Mesenchymal stem cell (in vitro differentiated cells and primary cell): Measurements from ENCODE around the gene MB21D2.

Experiments used
- DNase-seq: peaks from one replicate; pipeline ENCODE4 v3.0.0-alpha.2; 2013
- H2AFZ ChIP-seq: one replicate; pipeline ENCODE4 v1.6.1; 2013; ENCODE audit warnings: low read depth, mild to moderate bottlenecking, control low read depth, inconsistent platforms, low read length, moderate library complexity
- H2AK5ac ChIP-seq: 2 replicates; pipeline ENCODE4 v1.6.1; 2013; ENCODE audit warnings: low read length, moderate library complexity, mild to moderate bottlenecking, inconsistent platforms; ENCODE audit not compliant: severe bottlenecking
- H2BK120ac ChIP-seq: one replicate; pipeline ENCODE4 v1.6.1; 2013; ENCODE audit warnings: low read depth, mild to moderate bottlenecking, inconsistent platforms, low read length, moderate library complexity
- H2BK12ac ChIP-seq, 2 experiments: one replicate each; pipeline ENCODE4 v1.6.1; 2013; ENCODE audit warnings: inconsistent platforms in 2 of 2, low read length in 2 of 2, mild to moderate bottlenecking in 2 of 2, moderate library complexity in 2 of 2, control low read depth in 1 of 2
- H2BK15ac ChIP-seq: one replicate; pipeline ENCODE4 v1.6.1; 2013; ENCODE audit warnings: mild to moderate bottlenecking, low read depth, inconsistent platforms; ENCODE audit not compliant: poor library complexity, severe bottlenecking
- H2BK5ac ChIP-seq: 2 replicates; pipeline ENCODE4 v1.6.1; 2013; ENCODE audit warnings: low read depth, mild to moderate bottlenecking, low read length, control low read depth, inconsistent platforms; ENCODE audit not compliant: poor library complexity, severe bottlenecking
- H3K14ac ChIP-seq, 2 experiments: one replicate each; pipeline ENCODE4 v1.6.1; 2013; ENCODE audit warnings: inconsistent platforms in 2 of 2, low read length in 2 of 2, control low read depth in 1 of 2, mild to moderate bottlenecking in 1 of 2, moderate library complexity in 1 of 2
- H3K18ac ChIP-seq, 2 experiments: one replicate each; pipeline ENCODE4 v1.6.1; 2013; ENCODE audit warnings: inconsistent platforms in 2 of 2, low read length in 2 of 2, control low read depth in 1 of 2, low read depth in 1 of 2, mild to moderate bottlenecking in 1 of 2
- H3K23ac ChIP-seq, 2 experiments: one replicate each; pipeline ENCODE4 v1.6.1; 2013; ENCODE audit warnings: inconsistent platforms in 2 of 2, low read length in 2 of 2, mild to moderate bottlenecking in 2 of 2, moderate library complexity in 2 of 2, control low read depth in 1 of 2
- H3K27ac ChIP-seq: 2 replicates; pipeline ENCODE4 v1.5.1; 2013; ENCODE audit warnings: mild to moderate bottlenecking, moderate library complexity, low read length, control low read depth, inconsistent platforms; ENCODE audit not compliant: poor library complexity, severe bottlenecking
- H3K27me3 ChIP-seq, 2 experiments: 2 replicates each; pipeline versions ENCODE4 v1.6.1 to v1.7.0; 2013; ENCODE audit warnings: low read length in 2 of 2, mild to moderate bottlenecking in 2 of 2, moderate library complexity in 2 of 2, control low read depth in 1 of 2, inconsistent platforms in 1 of 2; ENCODE audit not compliant: control insufficient read depth in 1 of 2, insufficient read depth in 1 of 2
- H3K36me3 ChIP-seq, 2 experiments: 2 replicates each; pipeline versions ENCODE4 v1.6.1 to v1.7.0; 2013; ENCODE audit warnings: low read length in 2 of 2, control low read depth in 1 of 2, inconsistent platforms in 1 of 2, low read depth in 1 of 2, mild to moderate bottlenecking in 1 of 2; ENCODE audit not compliant: insufficient read depth in 2 of 2, control insufficient read depth in 1 of 2
- H3K4ac ChIP-seq, 2 experiments: one replicate each; pipeline ENCODE4 v1.6.1; 2013; ENCODE audit warnings: inconsistent platforms in 2 of 2, low read length in 2 of 2, mild to moderate bottlenecking in 2 of 2, moderate library complexity in 2 of 2, control low read depth in 1 of 2, low read depth in 1 of 2
- H3K4me1 ChIP-seq: 2 replicates; pipeline ENCODE4 v1.6.1; 2013; ENCODE audit warnings: low read depth, low read length, control low read depth; ENCODE audit not compliant: control insufficient read depth, insufficient read depth
- H3K4me2 ChIP-seq: 2 replicates; pipeline ENCODE4 v1.6.1; 2013; ENCODE audit warnings: low read length, mild to moderate bottlenecking, inconsistent platforms; ENCODE audit not compliant: poor library complexity, severe bottlenecking
- H3K4me3 ChIP-seq, 2 experiments: 2 replicates each; pipeline versions ENCODE4 v1.5.1 to v1.7.0; 2013; ENCODE audit warnings: low read length in 2 of 2, mild to moderate bottlenecking in 2 of 2, control low read depth in 1 of 2, low read depth in 1 of 2; ENCODE audit not compliant: insufficient read depth in 1 of 2
- H3K79me1 ChIP-seq: replicated peaks from 2 replicates; pipeline ENCODE4 v1.6.1; 2013; ENCODE audit warnings: mild to moderate bottlenecking, control low read depth, low read length, inconsistent platforms; ENCODE audit not compliant: poor library complexity, severe bottlenecking
- H3K9ac ChIP-seq: 2 replicates; pipeline ENCODE4 v1.7.0; 2013; ENCODE audit warnings: mild to moderate bottlenecking, low read length, moderate library complexity
- H3K9me3 ChIP-seq: 2 replicates; pipeline ENCODE4 v1.7.0; 2013; ENCODE audit warnings: mild to moderate bottlenecking, low read length; ENCODE audit not compliant: control insufficient read depth
- H4K8ac ChIP-seq: one replicate; pipeline ENCODE4 v1.6.1; 2013; ENCODE audit warnings: inconsistent platforms, mild to moderate bottlenecking, low read length, moderate library complexity
- H4K91ac ChIP-seq: one replicate; pipeline ENCODE4 v1.6.1; 2013; ENCODE audit warnings: mild to moderate bottlenecking, low read length, inconsistent platforms
- WGBS: methylation state at CpG from one replicate; pipeline ENCODE4 v1.1.7; 2013; ENCODE audit warnings: mixed read lengths; 5-methylcytosine and 5-hydroxymethylcytosine counted together

MB21D2 gene

DNA sequence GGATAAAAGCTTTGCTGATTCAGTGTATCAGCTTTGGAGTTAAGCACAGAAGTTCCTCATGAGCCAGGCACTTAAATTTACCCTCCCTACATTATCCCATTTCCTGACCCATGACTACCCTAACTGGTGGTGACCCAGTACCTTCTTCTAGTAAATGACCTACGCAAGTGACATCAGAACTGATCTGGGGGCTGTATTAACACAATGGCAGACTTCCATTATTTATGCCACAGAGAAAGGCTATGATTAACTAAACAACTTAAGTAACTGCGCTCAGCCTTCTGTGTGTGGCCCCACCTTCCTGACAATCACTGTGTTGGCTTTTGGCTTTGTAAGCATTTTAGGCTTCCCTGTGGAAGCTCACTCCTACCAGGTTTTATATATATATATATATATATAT lies 1.9 kb downstream of the MB21D2 start:
- H2AFZ ChIP-seq: no peak overlapping the region
- no peak overlapping the region for H4K91ac ChIP-seq
- H3K27ac ChIP-seq: no peak overlapping the region
- H3K4ac ChIP-seq: no peak overlapping the region
- peak overlapping the region; percentile 54 for H3K4me2 ChIP-seq
- H3K4me1 ChIP-seq: peaks cover 5% of the 10 kb centered on the region
- no peak overlapping the region for H2BK120ac ChIP-seq
- no peak overlapping the region for H3K4me3 ChIP-seq
- H3K14ac ChIP-seq: no peak overlapping the region
- peak; percentile 54 for DNase-seq
- no peak overlapping the region for H4K8ac ChIP-seq
- no peak overlapping the region for H2BK12ac ChIP-seq
- H2AK5ac ChIP-seq: no peak overlapping the region
- H2BK5ac ChIP-seq: no peak overlapping the region
- H3K9ac ChIP-seq: no peak overlapping the region
- no peak overlapping the region for H3K23ac ChIP-seq
- no peak overlapping the region for H3K18ac ChIP-seq
- no peaks in the 10 kb centered on the region for H3K36me3 ChIP-seq
- H2BK15ac ChIP-seq: no peak overlapping the region
- WGBS: 30% methylated on average over 2 of the region's 2 CpGs
- H3K9me3 ChIP-seq: no peaks in the 10 kb centered on the region
- peaks cover 10% of the 10 kb centered on the region for H3K79me1 ChIP-seq
- H3K27me3 ChIP-seq: peaks cover 0 to 6% of the 10 kb centered on the region in 2 experiments

DNA sequence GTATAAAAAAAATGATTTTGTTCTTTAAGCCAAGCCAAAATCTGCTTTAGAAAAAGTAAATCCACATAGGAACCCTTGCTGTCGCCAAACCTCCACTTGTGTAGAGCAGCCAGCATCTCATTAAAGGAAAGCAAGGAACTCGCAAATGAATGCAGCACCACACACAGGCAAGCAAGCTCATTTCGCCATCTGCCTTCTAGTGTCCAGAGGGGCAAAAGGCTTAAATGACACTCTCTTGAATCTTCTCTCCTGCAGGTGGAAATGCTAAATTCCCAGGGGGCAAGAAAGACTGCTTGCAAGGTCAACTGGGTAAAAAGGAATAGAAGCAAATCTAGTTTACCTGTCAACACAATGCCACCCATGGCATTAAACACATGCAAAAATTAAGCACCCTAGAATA lies 2.4 kb downstream of the MB21D2 start:
- Histone ChIP-seq H3K4me3 (no peak overlapping the region), H3K4me2 (peak overlapping the region; percentile 35), H2AFZ (no peak overlapping the region), H3K23ac (no peak overlapping the region), H4K91ac (no peak overlapping the region), H2AK5ac (no peak overlapping the region), H3K27ac (no peak overlapping the region), H4K8ac (no peak overlapping the region), H3K14ac (no peak overlapping the region), H3K79me1 (peaks cover 10% of the 10 kb centered on the region), H3K4me1 (peaks cover 5% of the 10 kb centered on the region), H3K36me3 (no peaks in the 10 kb centered on the region), H2BK15ac (no peak overlapping the region), H3K9ac (no peak overlapping the region), H3K9me3 (no peaks in the 10 kb centered on the region), H3K27me3 (peaks cover 0 to 6% of the 10 kb centered on the region in 2 experiments), H3K18ac (no peak overlapping the region), H2BK120ac (no peak overlapping the region), H3K4ac (no peak overlapping the region), H2BK5ac (no peak overlapping the region), H2BK12ac (no peak overlapping the region)
- 24% methylated on average over 3 of the region's 3 CpGs for WGBS
- DNase-seq: peak; percentile 65

DNA sequence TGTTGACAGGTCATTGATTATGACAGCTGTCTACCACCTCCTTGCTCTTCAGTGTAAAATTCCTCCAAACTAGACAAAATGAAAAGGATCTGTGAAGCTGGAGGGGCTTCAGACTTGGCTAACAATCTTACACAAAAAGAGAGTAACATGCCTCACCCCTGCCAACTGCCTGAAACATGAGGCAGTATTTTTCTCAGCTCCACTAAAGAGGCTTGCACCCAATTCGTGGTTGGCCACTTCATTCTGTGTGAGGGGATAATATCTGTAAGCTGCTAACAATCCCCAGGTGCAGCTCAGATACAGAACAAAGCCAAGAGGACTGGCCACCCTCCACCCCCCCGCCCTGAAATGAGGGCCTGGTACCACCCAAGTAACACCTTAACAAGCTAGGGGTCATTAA lies 2.8 kb downstream of the MB21D2 start:
- Histone ChIP-seq H2AK5ac (peak overlapping the region; percentile 67), H3K36me3 (no peaks in the 10 kb centered on the region), H3K9ac (no peak overlapping the region), H3K4ac (no peak overlapping the region), H3K4me3 (no peak overlapping the region), H3K79me1 (peaks cover 12% of the 10 kb centered on the region), H3K4me1 (peaks cover 5% of the 10 kb centered on the region), H2BK12ac (no peak overlapping the region), H3K9me3 (no peaks in the 10 kb centered on the region), H3K4me2 (no peak overlapping the region), H3K23ac (no peak overlapping the region), H3K14ac (no peak overlapping the region), H2AFZ (no peak overlapping the region), H2BK120ac (no peak overlapping the region), H2BK15ac (no peak overlapping the region), H3K27me3 (peaks cover 0 to 4% of the 10 kb centered on the region in 2 experiments), H3K27ac (no peak overlapping the region), H4K8ac (peak overlapping the region; percentile 39), H2BK5ac (no peak overlapping the region), H3K18ac (peak overlapping the region in 1 of 2 experiments; percentile 21), H4K91ac (no peak overlapping the region)
- 20% methylated on average over 2 of the region's 2 CpGs for WGBS
- no peak for DNase-seq

DNA sequence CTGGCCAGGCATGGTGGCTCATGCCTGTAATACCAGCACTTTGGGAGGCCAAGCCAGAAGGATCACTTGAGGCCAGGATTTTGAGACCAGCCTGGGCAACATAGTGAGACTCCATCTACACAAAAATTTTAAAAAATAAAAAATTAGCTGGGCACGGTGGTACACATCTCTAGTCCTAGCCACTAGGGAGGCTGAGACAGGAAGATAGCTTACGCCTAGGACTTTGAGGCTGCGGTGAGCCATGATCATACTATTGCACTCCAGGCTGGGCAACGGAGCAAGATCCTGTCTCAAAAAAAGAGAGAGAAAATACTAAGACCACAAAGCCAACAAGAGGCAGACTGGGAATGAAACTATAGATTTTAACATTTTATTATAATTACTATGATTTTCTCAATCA lies 4.1 kb downstream of the MB21D2 start:
- Histone ChIP-seq H3K27me3 (no peaks in the 10 kb centered on the region), H3K9ac (no peak overlapping the region), H4K8ac (no peak overlapping the region), H3K4me2 (no peak overlapping the region), H3K79me1 (peaks cover 12% of the 10 kb centered on the region), H2BK5ac (no peak overlapping the region), H3K4me1 (peaks cover 5% of the 10 kb centered on the region), H3K36me3 (no peaks in the 10 kb centered on the region), H2AFZ (no peak overlapping the region), H2BK12ac (no peak overlapping the region), H3K27ac (no peak overlapping the region), H3K4ac (no peak overlapping the region), H3K23ac (no peak overlapping the region), H3K4me3 (no peak overlapping the region), H2BK120ac (no peak overlapping the region), H3K18ac (no peak overlapping the region), H2AK5ac (no peak overlapping the region), H4K91ac (no peak overlapping the region), H3K14ac (no peak overlapping the region), H2BK15ac (no peak overlapping the region), H3K9me3 (no peaks in the 10 kb centered on the region)
- DNase-seq: no peak
- WGBS: 97% methylated on average over 3 of the region's 4 CpGs
